H1 (cell line): ENCODE results near the gene AGR2.
A peak's percentile ranks its signal among the peaks of the same experiment; 100 is the strongest.

Experiments
- BCL11A ChIP-seq, 2 experiments: IDR thresholded peaks; one replicate each; pipeline ENCODE4 v1.6.1; 2011; ENCODE audit warnings: low read depth in 2 of 2, low read length in 2 of 2, mild to moderate bottlenecking in 2 of 2
- CTCF ChIP-seq, 3 experiments: IDR thresholded peaks; 1 replicate in 2 of 3; 2 replicates in 1 of 3; pipeline versions ENCODE4 v1.5.1 to v1.6.1; 2011; ENCODE audit warnings: low read length in 3 of 3, mild to moderate bottlenecking in 3 of 3, inconsistent platforms in 2 of 3, low read depth in 1 of 3, moderate library complexity in 1 of 3; ENCODE audit not compliant: insufficient read depth in 1 of 3; ENCODE audit errors: control extremely low read depth in 1 of 3
- EP300 ChIP-seq, 2 experiments: IDR thresholded peaks; 1 replicate in 1 of 2; 2 replicates in 1 of 2; pipeline ENCODE4 v1.6.1; 2011 to 2012; ENCODE audit warnings: low read depth in 2 of 2, low read length in 2 of 2, mild to moderate bottlenecking in 2 of 2, borderline replicate concordance in 1 of 2, inconsistent platforms in 1 of 2, moderate library complexity in 1 of 2
- JUND ChIP-seq: IDR thresholded peaks from 2 replicates; pipeline ENCODE4 v1.6.1; 2011; ENCODE audit warnings: mild to moderate bottlenecking, improper control_type of control experiment, low read length
- POLR2A ChIP-seq, 2 experiments: IDR thresholded peaks; 1 replicate in 1 of 2; 2 replicates in 1 of 2; pipeline ENCODE4 v1.6.1; 2011; ENCODE audit warnings: low read depth in 2 of 2, low read length in 2 of 2, mild to moderate bottlenecking in 2 of 2; ENCODE audit errors: control extremely low read depth in 1 of 2
- POLR2AphosphoS5 ChIP-seq: IDR thresholded peaks from 2 replicates; pipeline ENCODE4 v1.6.1; 2011; ENCODE audit warnings: low read depth, low read length
- RAD21 ChIP-seq, 2 experiments: IDR thresholded peaks in 1 of 2; conservative IDR thresholded peaks in 1 of 2; 2 replicates each; pipeline ENCODE4 v1.6.1; 2011; ENCODE audit warnings: low read depth in 2 of 2, low read length in 2 of 2, improper control_type of control experiment in 1 of 2, inconsistent platforms in 1 of 2, mild to moderate bottlenecking in 1 of 2, moderate library complexity in 1 of 2
- TAF1 ChIP-seq: IDR thresholded peaks from 2 replicates; pipeline ENCODE4 v1.6.1; 2011; ENCODE audit warnings: mild to moderate bottlenecking, low read depth, low read length
- TEAD4 ChIP-seq: IDR thresholded peaks from 2 replicates; pipeline ENCODE4 v1.6.1; 2012; ENCODE audit warnings: low read depth, low read length, inconsistent platforms, mixed read lengths
- ZNF274 ChIP-seq: IDR thresholded peaks from 2 replicates; pipeline ENCODE4 v1.7.0; 2012; ENCODE audit warnings: low read length, borderline replicate concordance; ENCODE audit errors: extremely low read depth

- TF ChIP-seq POLR2A (IDR thresholded peaks at IDR 0.05; ENCODE audit: control extremely low read depth in 1 of 2, low read depth in 2 of 2, low read length in 2 of 2) (peak in 1 of 2 experiments; percentile 18; a peak in 2 of 3 replicates), TEAD4 (no peak), EP300 (IDR thresholded peaks at IDR 0.05; ENCODE audit: borderline replicate concordance in 1 of 2, low read depth in 2 of 2, low read length in 2 of 2) (no peak), CTCF (IDR thresholded peaks at IDR 0.05; ENCODE audit: control extremely low read depth in 1 of 3, insufficient read depth in 1 of 3, low read depth in 1 of 3, low read length in 3 of 3) (no peak), ZNF274 (no peak), JUND (no peak), POLR2AphosphoS5 (no peak), RAD21 (IDR thresholded peaks at IDR 0.05 in 1 of 2, conservative IDR thresholded peaks at IDR 0.05 in 1 of 2; ENCODE audit: low read depth in 2 of 2, low read length in 2 of 2) (no peak), BCL11A (IDR thresholded peaks at IDR 0.05; ENCODE audit: low read depth in 2 of 2, low read length in 2 of 2) (no peak), TAF1 (no peak; the same call in none of the 2 replicates)
These were observed 50.6 kb downstream of the AGR2 start for GRCh38 chr7:16753932-16754855.
